LoVo (cell line): ENCODE measurements around the gene AEBP1.

Source experiments
- DNase-seq: peaks from one replicate; pipeline ENCODE4 v3.0.0-alpha.2; 2016; ENCODE audit warnings: low spot score

Gene AEBP1

DNA sequence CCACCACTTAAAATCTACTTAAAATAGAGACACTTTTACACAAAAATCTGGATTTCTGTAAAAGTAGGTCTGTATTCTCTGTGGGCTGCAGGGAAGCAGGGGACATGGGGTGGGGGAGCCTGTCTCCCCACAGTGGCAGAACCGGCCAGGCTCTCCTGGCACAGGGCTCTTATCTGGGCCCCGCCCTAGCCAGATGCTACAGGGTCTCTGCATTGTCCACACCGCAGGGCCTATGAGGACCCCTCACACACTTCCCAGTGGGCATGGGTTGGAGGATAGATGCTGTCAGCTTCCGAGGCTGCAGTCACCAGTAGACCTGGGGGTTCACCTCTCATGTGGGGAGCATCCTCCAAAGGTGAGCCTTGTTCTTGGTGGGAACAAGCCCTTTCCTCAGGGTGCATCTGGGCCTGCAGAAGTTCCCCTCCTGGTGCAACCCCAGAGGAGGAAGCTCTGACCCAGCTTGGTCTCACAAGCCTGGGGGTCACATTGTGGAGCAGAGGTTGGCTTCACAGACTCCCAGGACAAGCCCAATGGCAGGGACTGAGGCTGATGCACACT is 52.4 kb downstream of the AEBP1 start:
- DNase-seq, result no peak

GRCh38 chr7:44157116-44158080 is 53.3 kb downstream of the AEBP1 start:
- no peak for DNase-seq

DNA sequence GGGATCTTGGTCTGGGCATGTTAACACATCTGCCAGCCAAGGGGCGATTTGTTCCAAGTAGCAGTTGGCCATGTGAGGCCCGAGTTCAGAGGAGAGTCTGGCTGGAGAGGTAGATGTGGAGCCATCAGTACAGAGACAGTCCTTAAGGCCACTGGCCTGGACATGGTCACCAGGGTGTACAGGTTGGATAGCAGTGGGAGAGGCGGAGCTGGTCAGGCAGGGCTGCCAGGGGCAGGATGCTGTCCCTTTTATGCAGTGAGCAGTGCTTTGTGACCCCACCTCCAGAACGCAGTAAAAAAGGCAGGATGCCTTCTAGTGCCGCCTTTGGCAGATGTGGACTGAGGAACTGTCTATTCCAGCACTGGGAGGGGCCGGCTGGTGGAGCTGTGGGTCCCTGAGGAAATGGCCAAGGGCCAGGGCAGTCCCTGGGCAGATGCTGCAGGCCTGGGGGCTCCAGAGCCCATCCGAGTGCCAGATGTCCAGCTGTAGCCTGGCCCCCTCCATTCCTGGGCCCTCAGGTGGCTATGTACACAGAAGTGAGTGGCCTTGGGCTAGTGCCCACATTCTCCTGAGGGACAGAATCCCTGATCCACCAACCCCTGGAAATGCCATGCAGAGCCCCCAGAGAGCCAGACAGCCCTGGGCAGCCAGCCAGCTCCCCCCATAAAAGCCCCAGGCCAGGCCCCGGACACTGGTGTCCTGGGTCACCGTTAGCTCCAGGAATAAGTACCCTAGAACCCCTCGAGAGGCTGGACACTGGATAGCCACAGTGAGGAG is 54.1 kb downstream of the AEBP1 start:
- DNase-seq, result no peak

DNA sequence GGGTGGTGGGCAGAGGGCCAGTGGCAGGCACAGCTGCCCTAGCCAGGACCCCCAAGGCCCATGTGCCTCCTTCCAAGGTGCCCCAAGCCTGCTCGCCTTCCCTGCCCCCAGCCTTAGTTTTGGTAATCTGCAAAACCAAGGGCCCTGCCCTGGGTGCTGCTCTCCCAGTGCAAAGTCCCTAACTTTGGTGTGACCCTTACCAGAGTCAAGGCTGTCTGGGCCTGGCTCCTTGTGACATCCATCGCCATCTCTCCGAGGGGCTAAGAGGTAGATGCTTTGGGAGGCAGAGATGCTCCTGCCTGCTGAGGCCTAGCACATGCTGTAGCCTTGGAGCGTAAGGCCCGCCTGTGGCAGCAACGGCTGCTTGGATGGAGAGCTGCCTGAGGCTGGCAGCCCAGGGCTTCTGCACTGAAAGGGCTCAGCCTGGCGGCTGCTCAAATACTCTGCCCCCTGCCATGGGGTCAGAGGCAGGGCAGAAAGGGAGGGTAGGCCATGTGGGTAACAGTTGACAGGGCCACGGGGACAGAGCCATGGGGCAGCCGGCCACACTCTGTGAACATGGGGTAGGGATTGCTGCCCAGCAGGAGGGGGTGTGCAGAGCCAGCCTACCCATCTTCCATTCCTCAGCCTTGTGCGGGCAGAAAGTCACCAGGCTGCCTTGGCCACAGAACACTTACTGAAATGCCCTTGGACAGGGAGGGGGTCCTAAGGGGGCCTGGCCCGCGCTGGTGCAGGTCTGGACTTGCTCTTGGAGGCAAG is 54.9 kb downstream of the AEBP1 start:
- no peak for DNase-seq

- no peak for DNase-seq
These were observed 55.9 kb downstream of the AEBP1 start for GRCh38 chr7:44159824-44160630.

GRCh38 chr7:44161371-44161770 is 57.2 kb downstream of the AEBP1 start:
- no peak for DNase-seq

- no peak for DNase-seq
These were observed 58.0 kb downstream of the AEBP1 start for GRCh38 chr7:44162179-44162578.

GRCh38 chr7:44162785-44163395 is 58.7 kb downstream of the AEBP1 start:
- DNase-seq, result no peak

GRCh38 chr7:44163591-44163990 is 59.4 kb downstream of the AEBP1 start:
- DNase-seq, result peak; percentile 29
